PFSK-1 (cell line): ENCODE measurements around the gene KREMEN2.

ENCODE experiments used
- FOXP2 ChIP-seq: optimal IDR thresholded peaks from 2 replicates; pipeline ENCODE3; 2011; ENCODE audit warnings: borderline replicate concordance, control low read depth, inconsistent platforms; ENCODE audit not compliant: insufficient read depth; ENCODE audit errors: extremely low read length, extremely low read depth
- POLR2AphosphoS5 ChIP-seq: IDR thresholded peaks from 2 replicates; pipeline ENCODE4 v1.6.1; 2012; ENCODE audit warnings: low read depth, mild to moderate bottlenecking, control low read depth, low read length, moderate library complexity
- SIN3A ChIP-seq: IDR thresholded peaks from 2 replicates; pipeline ENCODE4 v1.6.1; 2012; ENCODE audit warnings: mild to moderate bottlenecking, low read length, moderate library complexity, borderline replicate concordance; ENCODE audit not compliant: insufficient read depth
- TAF1 ChIP-seq: IDR thresholded peaks from 2 replicates; pipeline ENCODE4 v1.6.1; 2012; ENCODE audit warnings: low read length, control low read depth, borderline replicate concordance; ENCODE audit not compliant: insufficient read depth
- TF ChIP-seq, protein P1 (sequence below), 2 experiments: IDR thresholded peaks; 2 replicates each; pipeline versions ENCODE4 v1.6.1 to v1.8.0; 2011 to 2012; ENCODE audit warnings: low read depth in 2 of 2, low read length in 2 of 2, control low read depth in 1 of 2, inconsistent platforms in 1 of 2, mild to moderate bottlenecking in 1 of 2, moderate library complexity in 1 of 2; ENCODE audit not compliant: insufficient read depth in 1 of 2

The KREMEN2 gene

DNA sequence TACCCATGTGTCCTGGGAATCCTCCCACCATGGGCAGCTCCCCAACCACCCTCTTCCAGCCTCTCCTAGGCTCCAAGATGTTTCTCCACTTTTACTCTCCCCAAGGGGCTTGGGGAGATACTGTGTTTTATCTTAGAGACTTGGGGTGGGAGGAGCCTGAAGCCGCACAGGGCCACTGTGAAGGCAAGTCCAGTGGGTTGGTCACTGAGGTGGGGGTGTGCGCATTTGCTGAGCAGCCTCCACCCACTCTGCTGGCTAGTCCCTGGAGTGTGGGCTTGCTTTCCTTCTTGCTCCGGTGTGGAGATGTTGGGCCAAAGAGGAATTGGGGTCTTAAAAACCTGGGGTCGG, 44.6 kb downstream of the KREMEN2 start:
- no peak for TF ChIP-seq FOXP2
- TF ChIP-seq, protein P1, sequence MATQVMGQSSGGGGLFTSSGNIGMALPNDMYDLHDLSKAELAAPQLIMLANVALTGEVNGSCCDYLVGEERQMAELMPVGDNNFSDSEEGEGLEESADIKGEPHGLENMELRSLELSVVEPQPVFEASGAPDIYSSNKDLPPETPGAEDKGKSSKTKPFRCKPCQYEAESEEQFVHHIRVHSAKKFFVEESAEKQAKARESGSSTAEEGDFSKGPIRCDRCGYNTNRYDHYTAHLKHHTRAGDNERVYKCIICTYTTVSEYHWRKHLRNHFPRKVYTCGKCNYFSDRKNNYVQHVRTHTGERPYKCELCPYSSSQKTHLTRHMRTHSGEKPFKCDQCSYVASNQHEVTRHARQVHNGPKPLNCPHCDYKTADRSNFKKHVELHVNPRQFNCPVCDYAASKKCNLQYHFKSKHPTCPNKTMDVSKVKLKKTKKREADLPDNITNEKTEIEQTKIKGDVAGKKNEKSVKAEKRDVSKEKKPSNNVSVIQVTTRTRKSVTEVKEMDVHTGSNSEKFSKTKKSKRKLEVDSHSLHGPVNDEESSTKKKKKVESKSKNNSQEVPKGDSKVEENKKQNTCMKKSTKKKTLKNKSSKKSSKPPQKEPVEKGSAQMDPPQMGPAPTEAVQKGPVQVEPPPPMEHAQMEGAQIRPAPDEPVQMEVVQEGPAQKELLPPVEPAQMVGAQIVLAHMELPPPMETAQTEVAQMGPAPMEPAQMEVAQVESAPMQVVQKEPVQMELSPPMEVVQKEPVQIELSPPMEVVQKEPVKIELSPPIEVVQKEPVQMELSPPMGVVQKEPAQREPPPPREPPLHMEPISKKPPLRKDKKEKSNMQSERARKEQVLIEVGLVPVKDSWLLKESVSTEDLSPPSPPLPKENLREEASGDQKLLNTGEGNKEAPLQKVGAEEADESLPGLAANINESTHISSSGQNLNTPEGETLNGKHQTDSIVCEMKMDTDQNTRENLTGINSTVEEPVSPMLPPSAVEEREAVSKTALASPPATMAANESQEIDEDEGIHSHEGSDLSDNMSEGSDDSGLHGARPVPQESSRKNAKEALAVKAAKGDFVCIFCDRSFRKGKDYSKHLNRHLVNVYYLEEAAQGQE (IDR thresholded peaks at IDR 0.05; ENCODE audit: insufficient read depth in 1 of 2, low read depth in 2 of 2, low read length in 2 of 2) = no peak

DNA sequence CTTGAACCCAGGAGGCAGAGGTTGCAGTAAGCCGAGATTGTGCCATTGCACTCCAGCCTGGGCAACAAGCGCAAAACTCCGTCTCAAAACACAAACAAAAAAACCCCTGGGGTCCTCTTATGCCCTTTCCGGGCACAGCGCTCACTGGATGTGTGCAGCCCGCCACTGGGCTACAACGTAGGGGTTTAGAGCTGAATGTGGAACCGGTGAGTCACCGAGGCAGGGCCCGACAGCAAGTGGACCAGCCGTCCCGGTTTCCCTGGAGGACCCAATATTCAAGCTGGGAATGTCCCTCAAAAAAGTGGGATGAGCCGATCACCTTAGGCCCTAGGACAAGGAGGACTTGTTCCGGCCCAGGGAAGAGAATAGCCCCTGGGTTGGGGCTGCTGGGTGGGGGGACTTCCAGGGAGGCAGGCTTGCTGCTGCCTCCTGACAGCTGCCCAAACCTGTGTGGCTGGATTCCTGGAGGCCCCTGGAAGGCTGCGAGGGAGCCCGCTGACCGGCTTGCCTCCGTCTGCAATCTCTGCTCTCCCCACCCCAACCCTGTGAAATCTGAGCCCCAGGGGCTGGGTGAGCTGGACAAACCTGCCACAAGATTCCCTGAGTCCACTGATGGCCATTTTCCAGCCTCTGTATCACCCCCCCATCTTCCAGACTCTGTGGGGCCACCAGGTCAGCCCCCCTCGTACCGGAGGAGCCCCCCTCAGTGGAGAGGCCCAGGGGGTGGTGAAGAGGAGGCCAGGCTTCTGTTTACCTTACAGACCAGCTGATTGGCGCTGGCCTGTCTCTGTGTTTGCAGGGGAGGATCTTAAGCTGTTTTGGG, 45.7 kb downstream of the KREMEN2 start:
- no peak for TF ChIP-seq POLR2AphosphoS5

DNA sequence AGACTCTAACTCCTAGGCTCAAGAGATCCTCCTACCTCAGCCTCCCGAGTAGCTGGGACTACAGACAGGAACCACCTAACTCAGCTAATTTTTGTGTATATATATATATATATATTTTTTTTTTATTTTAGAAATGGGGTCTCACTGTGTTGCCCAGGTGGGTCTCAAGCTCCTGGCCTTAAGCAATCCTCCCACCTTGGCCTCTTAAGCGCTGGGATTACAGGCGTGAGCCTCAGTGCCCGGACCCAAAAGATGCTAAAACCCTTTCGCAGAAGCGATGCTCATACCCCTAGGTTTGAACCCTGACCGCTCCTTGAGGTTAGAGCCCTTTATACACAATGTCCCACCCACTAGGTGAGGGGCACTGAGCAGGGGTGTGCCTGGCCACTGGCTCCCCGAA, 46.4 kb downstream of the KREMEN2 start:
- TF ChIP-seq POLR2AphosphoS5 (no peak), TAF1 (no peak), FOXP2 (no peak), SIN3A (no peak)
- TF ChIP-seq, protein P1 (IDR thresholded peaks at IDR 0.05; ENCODE audit: insufficient read depth in 1 of 2, low read depth in 2 of 2, low read length in 2 of 2) = no peak

DNA sequence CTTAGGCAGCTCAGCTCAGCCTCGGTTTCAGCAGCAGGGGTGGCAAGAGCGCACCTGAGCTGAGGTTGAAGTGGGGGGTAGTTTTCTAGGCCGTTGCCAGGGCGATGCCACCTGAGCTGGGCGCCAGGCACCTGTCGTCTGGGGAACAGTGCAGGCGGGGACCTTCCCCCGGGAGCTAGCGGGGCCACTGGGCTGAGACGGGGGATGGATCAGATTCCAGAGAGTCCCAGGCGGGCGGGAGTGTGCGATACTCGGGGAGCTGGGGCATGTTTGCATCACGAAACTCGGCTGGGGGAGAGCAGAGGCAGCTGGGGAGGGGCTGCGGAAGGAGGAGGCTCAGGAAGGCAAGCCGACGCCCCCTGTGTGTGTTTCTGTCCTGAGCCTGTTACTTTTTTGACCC, 48.2 kb downstream of the KREMEN2 start:
- TF ChIP-seq SIN3A (no peak), FOXP2 (no peak), POLR2AphosphoS5 (no peak), TAF1 (no peak)
- TF ChIP-seq, protein P1 (IDR thresholded peaks at IDR 0.05; ENCODE audit: insufficient read depth in 1 of 2, low read depth in 2 of 2, low read length in 2 of 2) = no peak

DNA sequence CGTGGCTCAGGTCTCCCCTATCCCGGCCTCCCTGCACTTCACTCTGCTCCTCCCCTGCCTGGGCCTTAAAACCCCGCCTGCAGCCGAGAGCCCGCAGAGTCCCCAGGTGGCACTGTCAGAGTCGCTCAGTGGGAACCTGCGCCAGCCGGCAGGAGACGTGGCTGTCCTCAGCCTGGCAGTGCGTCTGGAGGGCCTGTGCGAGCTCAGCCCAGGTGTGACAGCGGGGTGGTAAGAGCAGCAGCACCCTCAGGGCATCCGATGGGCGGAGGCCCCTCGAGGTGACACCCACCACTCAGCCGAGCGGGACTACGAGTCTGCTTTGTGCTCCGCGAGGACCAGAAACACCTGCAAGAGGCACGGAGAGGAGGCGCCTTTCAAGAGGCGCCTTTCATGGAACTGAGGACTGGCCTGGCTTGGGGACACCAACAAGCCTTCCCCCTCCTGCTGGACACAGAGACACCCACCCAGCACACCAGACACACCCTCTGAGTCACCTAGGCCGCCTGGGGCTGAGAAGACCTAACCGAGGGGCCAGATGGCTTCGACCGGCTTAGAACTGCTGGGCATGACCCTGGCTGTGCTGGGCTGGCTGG, 48.8 kb downstream of the KREMEN2 start, which contains the start of gene CLDN9:
CLDN9 (plus strand) TSS at position 96 of the 593 bp plus-strand sequence; CDS start at position 536, 440 bp downstream.
- TF ChIP-seq TAF1 (no peak), POLR2AphosphoS5 (no peak), SIN3A (no peak), FOXP2 (no peak)
- TF ChIP-seq, protein P1 (IDR thresholded peaks at IDR 0.05; ENCODE audit: insufficient read depth in 1 of 2, low read depth in 2 of 2, low read length in 2 of 2) = no peak
